ENCODE results near the gene OSBPL2.

OSBPL2 gene

GRCh38 chr20:62285722-62286121 is 47.4 kb downstream of the OSBPL2 start:
- Mint-ChIP-seq H3K9me3 (no peaks in the 10 kb centered on the region), H3K4me1 (no peaks in the 10 kb centered on the region), H3K36me3 (ENCODE audit: low read depth) (peaks cover 41% of the 10 kb centered on the region), H3K4me3 (no peak overlapping the region), H3K27me3 (ENCODE audit: low read depth) (no peaks in the 10 kb centered on the region), H3K27ac (no peak overlapping the region)
- TF ChIP-seq CTCF (IDR thresholded peaks at IDR 0.05; ENCODE audit: unreplicated experiment in 3 of 3) = no peak

GRCh38 chr20:62286493-62287064 is 48.3 kb downstream of the OSBPL2 start:
- Mint-ChIP-seq H3K4me1 (no peaks in the 10 kb centered on the region), H3K27ac (no peak overlapping the region), H3K9me3 (no peaks in the 10 kb centered on the region), H3K27me3 (ENCODE audit: low read depth) (no peaks in the 10 kb centered on the region), H3K36me3 (ENCODE audit: low read depth) (peaks cover 38% of the 10 kb centered on the region), H3K4me3 (no peak overlapping the region)
- no peak for TF ChIP-seq CTCF (IDR thresholded peaks at IDR 0.05; ENCODE audit: unreplicated experiment in 3 of 3)

GRCh38 chr20:62287129-62287528 is 48.8 kb downstream of the OSBPL2 start:
- Mint-ChIP-seq H3K4me1 (no peaks in the 10 kb centered on the region), H3K4me3 (no peak overlapping the region), H3K9me3 (no peaks in the 10 kb centered on the region), H3K27me3 (ENCODE audit: low read depth) (no peaks in the 10 kb centered on the region), H3K27ac (no peak overlapping the region), H3K36me3 (ENCODE audit: low read depth) (peaks cover 33% of the 10 kb centered on the region)
- TF ChIP-seq CTCF (IDR thresholded peaks at IDR 0.05; ENCODE audit: unreplicated experiment in 3 of 3) = no peak

- H3K36me3 Mint-ChIP-seq (ENCODE audit: low read depth) = peaks cover 35% of the 10 kb centered on the region
- H3K27ac Mint-ChIP-seq = no peak overlapping the region
- H3K4me1 Mint-ChIP-seq = no peaks in the 10 kb centered on the region
- H3K9me3 Mint-ChIP-seq = no peaks in the 10 kb centered on the region
- H3K4me3 Mint-ChIP-seq = no peak overlapping the region
- H3K27me3 Mint-ChIP-seq (ENCODE audit: low read depth) = no peaks in the 10 kb centered on the region
- no peak for TF ChIP-seq CTCF (IDR thresholded peaks at IDR 0.05; ENCODE audit: unreplicated experiment in 3 of 3)
Measured at GRCh38 chr20:62287759-62288534, 49.6 kb downstream of the OSBPL2 start.

- H3K36me3 Mint-ChIP-seq (ENCODE audit: low read depth) = peaks cover 30% of the 10 kb centered on the region
- H3K4me1 Mint-ChIP-seq = no peaks in the 10 kb centered on the region
- no peaks in the 10 kb centered on the region for H3K9me3 Mint-ChIP-seq
- no peak overlapping the region for H3K4me3 Mint-ChIP-seq
- H3K27me3 Mint-ChIP-seq (ENCODE audit: low read depth) = no peaks in the 10 kb centered on the region
- no peak overlapping the region for H3K27ac Mint-ChIP-seq
- no peak for TF ChIP-seq CTCF (IDR thresholded peaks at IDR 0.05; ENCODE audit: unreplicated experiment in 3 of 3)
Measured at GRCh38 chr20:62288535-62289105, 50.3 kb downstream of the OSBPL2 start.

Data from nephron (organoid).